Stomach smooth muscle (tissue), 2 donors: ENCODE results near the gene PANX1.

Source experiments
- H3K27ac ChIP-seq: one replicate; pipeline ENCODE4 v1.7.0; 2013; ENCODE audit warnings: mild to moderate bottlenecking, low read length, inconsistent platforms
- H3K27me3 ChIP-seq, 2 donors: one replicate each; pipeline ENCODE4 v1.7.0; 2013; ENCODE audit warnings: low read length in 2 of 2; ENCODE audit not compliant: insufficient read depth in 2 of 2, control insufficient read depth in 1 of 2
- H3K36me3 ChIP-seq, 2 donors: one replicate each; pipeline ENCODE4 v1.7.0; 2013; ENCODE audit warnings: low read length in 2 of 2; ENCODE audit not compliant: control insufficient read depth in 2 of 2, insufficient read depth in 2 of 2
- H3K4me1 ChIP-seq: one replicate; pipeline ENCODE4 v1.7.0; 2013; ENCODE audit warnings: low read length; ENCODE audit not compliant: control insufficient read depth, insufficient read depth
- H3K4me3 ChIP-seq, 2 donors: one replicate each; pipeline ENCODE4 v1.7.0; 2013; ENCODE audit warnings: low read length in 2 of 2
- H3K9ac ChIP-seq, 2 donors: one replicate each; pipeline ENCODE4 v1.7.0; 2013; ENCODE audit warnings: low read length in 2 of 2, mild to moderate bottlenecking in 1 of 2
- H3K9me3 ChIP-seq, 2 donors: one replicate each; pipeline ENCODE4 v1.7.0; 2013; ENCODE audit warnings: low read length in 2 of 2; ENCODE audit not compliant: control insufficient read depth in 2 of 2
- donor health status: healthy.
- donor health status: Pancreatic carcinoma.

Gene PANX1

GRCh38 chr11:94128746-94129511 is at the start of gene PANX1:
PANX1 (plus strand) TSS chr11:94128841; CDS start chr11:94129313, 472 bp downstream.
- H3K9me3 ChIP-seq: no peaks in the 10 kb centered on the region
- peaks cover 42% of the 10 kb centered on the region for H3K4me1 ChIP-seq
- peak within 1 kb of the TSS; percentile 94 to 97 for H3K4me3 ChIP-seq
- H3K27ac ChIP-seq: peak within 1 kb of the TSS; percentile 83
- no peaks in the 10 kb centered on the region for H3K36me3 ChIP-seq
- no peaks in the 10 kb centered on the region for H3K27me3 ChIP-seq
- peak within 1 kb of the TSS; percentile 84 to 86 for H3K9ac ChIP-seq

- Histone ChIP-seq H3K27ac (no peak overlapping the region), H3K9ac (no peak overlapping the region), H3K9me3 (peaks cover 0 to 6% of the 10 kb centered on the region in 2 donors), H3K4me1 (no peaks in the 10 kb centered on the region), H3K36me3 (no peaks in the 10 kb centered on the region), H3K27me3 (no peaks in the 10 kb centered on the region), H3K4me3 (no peak overlapping the region)
These were observed 44.5 kb upstream of the PANX1 start for GRCh38 chr11:94084164-94084563.

DNA sequence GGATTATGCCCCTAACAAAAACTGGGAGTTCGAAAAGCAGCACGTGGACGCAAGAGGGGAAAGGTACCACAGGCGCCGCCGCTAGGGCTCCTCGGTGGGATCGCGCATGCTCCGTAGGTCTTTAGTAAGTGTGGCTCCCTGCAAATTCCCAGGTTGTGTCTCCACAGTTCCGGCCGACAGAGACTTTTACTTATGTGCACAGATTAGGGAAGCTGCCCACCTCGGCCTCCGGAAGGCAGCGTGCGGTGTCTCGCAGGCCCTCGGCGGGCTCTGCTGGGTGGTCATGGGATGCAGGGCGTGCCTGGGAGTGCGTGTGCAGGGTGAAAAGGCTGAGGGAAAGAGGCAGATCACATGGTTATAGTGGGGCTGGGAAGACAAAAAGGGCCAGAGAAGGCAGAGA is 39.7 kb upstream of the PANX1 start:
- Histone ChIP-seq H3K9me3 (peaks cover 0 to 6% of the 10 kb centered on the region in 2 donors), H3K9ac (no peak overlapping the region), H3K27me3 (no peaks in the 10 kb centered on the region), H3K27ac (no peak overlapping the region), H3K4me1 (no peaks in the 10 kb centered on the region), H3K4me3 (no peak overlapping the region), H3K36me3 (no peaks in the 10 kb centered on the region)

DNA sequence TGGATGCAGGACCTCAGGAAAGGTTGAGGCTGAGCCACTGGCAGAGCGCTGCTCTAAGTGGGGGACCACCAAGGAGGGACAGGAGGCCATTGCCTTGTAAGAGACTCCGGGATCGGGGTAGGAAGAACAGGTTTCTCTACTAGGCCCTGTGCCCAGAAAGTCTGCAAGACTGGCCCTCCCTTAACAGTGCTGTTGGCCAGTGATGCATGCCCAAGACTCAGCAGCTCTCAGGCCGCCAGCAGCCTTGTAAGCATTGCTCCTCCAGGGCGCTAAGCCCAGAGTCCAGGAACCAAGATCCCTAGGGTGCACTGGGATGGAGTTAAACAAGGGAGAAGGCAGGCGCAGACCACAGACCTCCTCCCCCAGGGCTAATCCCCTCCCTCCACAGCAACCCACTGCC is 39.3 kb upstream of the PANX1 start:
- H3K4me3 ChIP-seq: no peak overlapping the region
- peaks cover 0 to 6% of the 10 kb centered on the region in 2 donors for H3K9me3 ChIP-seq
- H3K4me1 ChIP-seq: no peaks in the 10 kb centered on the region
- no peaks in the 10 kb centered on the region for H3K36me3 ChIP-seq
- no peak overlapping the region for H3K9ac ChIP-seq
- H3K27ac ChIP-seq: no peak overlapping the region
- no peaks in the 10 kb centered on the region for H3K27me3 ChIP-seq

GRCh38 chr11:94090401-94090800 is 38.2 kb upstream of the PANX1 start:
- no peaks in the 10 kb centered on the region for H3K36me3 ChIP-seq
- H3K27ac ChIP-seq: no peak overlapping the region
- no peak overlapping the region for H3K4me3 ChIP-seq
- H3K27me3 ChIP-seq: no peaks in the 10 kb centered on the region
- no peaks in the 10 kb centered on the region for H3K4me1 ChIP-seq
- H3K9ac ChIP-seq: no peak overlapping the region
- peaks cover 0 to 6% of the 10 kb centered on the region in 2 donors for H3K9me3 ChIP-seq

- Histone ChIP-seq H3K4me3 (no peak overlapping the region), H3K36me3 (no peaks in the 10 kb centered on the region), H3K9me3 (peaks cover 0 to 6% of the 10 kb centered on the region in 2 donors), H3K27me3 (no peaks in the 10 kb centered on the region), H3K9ac (no peak overlapping the region), H3K27ac (no peak overlapping the region), H3K4me1 (no peaks in the 10 kb centered on the region)
These were observed 37.5 kb upstream of the PANX1 start for GRCh38 chr11:94091091-94091490.

GRCh38 chr11:94100253-94100652 is 28.4 kb upstream of the PANX1 start:
- H3K27ac ChIP-seq: no peak overlapping the region
- no peak overlapping the region for H3K9ac ChIP-seq
- H3K4me1 ChIP-seq: no peaks in the 10 kb centered on the region
- H3K27me3 ChIP-seq: no peaks in the 10 kb centered on the region
- H3K4me3 ChIP-seq: no peak overlapping the region
- no peaks in the 10 kb centered on the region for H3K36me3 ChIP-seq
- no peaks in the 10 kb centered on the region for H3K9me3 ChIP-seq

- H3K9ac ChIP-seq: no peak overlapping the region
- no peaks in the 10 kb centered on the region for H3K4me1 ChIP-seq
- H3K36me3 ChIP-seq: no peaks in the 10 kb centered on the region
- H3K27ac ChIP-seq: no peak overlapping the region
- no peak overlapping the region for H3K4me3 ChIP-seq
- no peaks in the 10 kb centered on the region for H3K27me3 ChIP-seq
- H3K9me3 ChIP-seq: no peaks in the 10 kb centered on the region
These were observed 25.2 kb upstream of the PANX1 start for GRCh38 chr11:94103471-94103870.

DNA sequence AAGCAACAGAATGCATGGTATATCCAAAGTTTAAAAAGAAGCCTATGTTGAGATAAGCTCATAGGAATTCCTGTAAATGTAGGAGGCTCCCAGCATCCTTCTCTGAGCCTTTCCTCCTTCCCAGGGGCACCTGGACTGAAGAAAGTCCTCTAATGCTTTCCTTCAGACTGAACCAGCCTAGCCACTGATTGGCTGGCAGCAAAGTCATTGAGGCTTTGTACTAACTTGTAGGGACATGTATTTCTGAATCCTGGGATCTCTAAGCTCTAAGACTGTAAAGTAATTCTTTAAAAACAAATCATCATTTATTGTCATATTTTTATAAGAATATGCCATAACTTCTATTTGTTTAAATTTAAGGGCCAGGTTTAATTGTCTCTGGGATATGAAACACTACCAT is 23.9 kb upstream of the PANX1 start:
- no peak overlapping the region for H3K9ac ChIP-seq
- no peak overlapping the region for H3K27ac ChIP-seq
- no peaks in the 10 kb centered on the region for H3K4me1 ChIP-seq
- H3K9me3 ChIP-seq: no peaks in the 10 kb centered on the region
- no peak overlapping the region for H3K4me3 ChIP-seq
- H3K27me3 ChIP-seq: no peaks in the 10 kb centered on the region
- no peaks in the 10 kb centered on the region for H3K36me3 ChIP-seq

DNA sequence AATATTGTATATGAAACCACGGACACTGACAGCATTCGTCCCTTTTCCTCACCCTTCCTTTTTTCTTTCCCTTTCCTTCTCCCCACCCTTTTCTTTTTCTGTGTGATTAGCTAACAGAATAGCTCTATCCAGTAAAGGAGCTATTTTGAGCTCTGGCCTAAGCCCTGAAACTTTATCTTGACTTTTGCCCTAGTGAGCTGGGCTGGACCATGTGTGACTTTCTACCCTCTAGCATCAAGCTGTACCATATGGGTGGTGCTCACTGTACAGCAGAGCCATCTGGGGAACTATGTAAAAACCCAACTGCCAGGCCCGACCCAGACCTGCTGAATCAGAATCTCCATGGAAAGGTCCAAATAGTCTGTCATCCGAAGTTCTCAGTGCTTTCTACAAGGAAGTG is 21.9 kb upstream of the PANX1 start:
- Histone ChIP-seq H3K36me3 (no peaks in the 10 kb centered on the region), H3K27me3 (no peaks in the 10 kb centered on the region), H3K4me1 (peaks cover 7% of the 10 kb centered on the region), H3K4me3 (no peak overlapping the region), H3K27ac (no peak overlapping the region), H3K9ac (no peak overlapping the region), H3K9me3 (no peaks in the 10 kb centered on the region)

DNA sequence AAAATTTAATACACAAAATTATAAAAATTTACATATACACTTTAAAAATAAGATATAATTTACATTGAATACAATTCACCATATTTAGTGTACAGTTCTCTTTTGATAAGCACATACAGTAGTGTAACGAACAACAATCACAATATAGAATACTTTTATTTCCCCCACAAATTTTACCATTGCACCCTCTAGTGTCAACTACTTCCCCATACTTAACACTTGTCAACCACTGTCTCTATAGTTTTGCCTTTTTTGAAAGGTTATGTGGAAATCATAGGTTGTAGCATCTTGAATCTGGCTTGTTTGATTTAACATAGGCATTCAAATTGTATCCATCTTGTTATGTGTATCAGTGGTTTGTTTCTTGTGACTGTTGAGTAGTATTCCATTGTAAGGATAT is 21.3 kb upstream of the PANX1 start:
- Histone ChIP-seq H3K27me3 (no peaks in the 10 kb centered on the region), H3K27ac (no peak overlapping the region), H3K36me3 (no peaks in the 10 kb centered on the region), H3K9me3 (no peaks in the 10 kb centered on the region), H3K4me1 (peaks cover 10% of the 10 kb centered on the region), H3K9ac (no peak overlapping the region), H3K4me3 (no peak overlapping the region)
